Measurements from ENCODE around the gene ADAMTS5. TPM values are rescaled to one million over a fixed set of nuclear protein-coding genes. Genes with fewer than 3 reads are reported as not detected.

Gene ADAMTS5
- total and polyA plus RNA-seq, 2 of the 13 experiments (the other 11 are each of a cell fraction or from before 2014, with no cell fraction given), result not detected

DNA sequence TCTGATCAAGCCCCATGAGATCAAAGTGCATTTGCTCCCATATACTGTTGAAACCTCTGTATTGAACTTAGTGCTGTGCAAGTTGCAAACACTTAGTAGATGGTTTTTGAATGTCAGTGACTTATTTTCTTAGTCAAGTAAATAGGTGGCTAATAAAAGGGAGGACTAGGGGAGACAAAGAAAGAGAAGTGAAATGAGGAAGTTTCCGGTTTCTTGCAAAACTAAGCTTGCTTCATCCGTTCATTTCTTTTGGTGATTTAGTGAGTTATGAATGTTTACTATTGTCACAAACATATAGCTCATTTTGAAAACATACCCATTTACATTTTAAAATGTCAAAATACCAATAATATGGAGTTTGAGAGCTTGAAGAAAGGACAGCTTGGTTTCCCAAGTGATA lies 23.0 kb downstream of the ADAMTS5 start (continued):
- TF ChIP-seq, protein P1, sequence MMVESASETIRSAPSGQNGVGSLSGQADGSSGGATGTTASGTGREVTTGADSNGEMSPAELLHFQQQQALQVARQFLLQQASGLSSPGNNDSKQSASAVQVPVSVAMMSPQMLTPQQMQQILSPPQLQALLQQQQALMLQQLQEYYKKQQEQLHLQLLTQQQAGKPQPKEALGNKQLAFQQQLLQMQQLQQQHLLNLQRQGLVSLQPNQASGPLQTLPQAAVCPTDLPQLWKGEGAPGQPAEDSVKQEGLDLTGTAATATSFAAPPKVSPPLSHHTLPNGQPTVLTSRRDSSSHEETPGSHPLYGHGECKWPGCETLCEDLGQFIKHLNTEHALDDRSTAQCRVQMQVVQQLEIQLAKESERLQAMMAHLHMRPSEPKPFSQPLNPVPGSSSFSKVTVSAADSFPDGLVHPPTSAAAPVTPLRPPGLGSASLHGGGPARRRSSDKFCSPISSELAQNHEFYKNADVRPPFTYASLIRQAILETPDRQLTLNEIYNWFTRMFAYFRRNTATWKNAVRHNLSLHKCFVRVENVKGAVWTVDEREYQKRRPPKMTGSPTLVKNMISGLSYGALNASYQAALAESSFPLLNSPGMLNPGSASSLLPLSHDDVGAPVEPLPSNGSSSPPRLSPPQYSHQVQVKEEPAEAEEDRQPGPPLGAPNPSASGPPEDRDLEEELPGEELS (CRISPR knock-in tag; IDR thresholded peaks at IDR 0.05), result no peak
- TF ChIP-seq ZNF17 (CRISPR knock-in tag; IDR thresholded peaks at IDR 0.05) (no peak), ZNF225 (CRISPR knock-in tag; IDR thresholded peaks at IDR 0.05) (no peak)

DNA sequence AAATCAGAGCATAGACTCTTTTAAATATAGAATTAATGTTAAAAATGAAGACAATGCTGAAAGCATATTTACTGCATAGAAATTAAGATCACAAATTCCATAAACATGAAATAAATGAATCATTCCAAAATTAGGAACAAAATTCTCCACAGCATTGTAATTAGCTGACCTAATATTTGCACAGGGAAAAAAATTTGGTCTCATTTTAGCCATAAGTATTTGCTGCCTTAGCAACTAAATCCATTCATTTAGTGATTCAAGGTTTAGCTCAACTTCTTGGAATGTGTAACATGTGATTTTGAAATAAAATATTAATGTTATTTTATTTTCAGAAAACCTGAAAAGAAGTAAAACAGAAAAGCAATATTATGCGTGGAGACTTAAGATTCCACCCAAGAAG lies 25.5 kb downstream of the ADAMTS5 start:
- Histone ChIP-seq H3K27me3 (ENCODE audit: control insufficient read depth in 1 of 2, insufficient read depth in 2 of 2, low read length in 2 of 2) (no peaks in the 10 kb centered on the region), H2AFZ (ENCODE audit: low read length) (no peak overlapping the region), H3K9ac (ENCODE audit: insufficient read depth, low read depth, low read length) (no peak overlapping the region), H3K4me1 (ENCODE audit: insufficient read depth, low read length) (no peaks in the 10 kb centered on the region), H3K9me3 (ENCODE audit: low read length) (peaks cover 87% of the 10 kb centered on the region), H3K36me3 (replicated peaks in 1 of 2; ENCODE audit: control insufficient read depth in 1 of 2, insufficient read depth in 2 of 2, low read length in 2 of 2) (no peaks in the 10 kb centered on the region), H4K20me1 (ENCODE audit: insufficient read depth, low read length) (no peaks in the 10 kb centered on the region), H3K4me2 (ENCODE audit: low read depth, low read length) (no peak overlapping the region), H3K79me2 (ENCODE audit: insufficient read depth, low read length) (no peaks in the 10 kb centered on the region), H3K4me3 (replicated peaks in 1 of 3; ENCODE audit: insufficient read depth in 1 of 3, low read depth in 2 of 3, low read length in 3 of 3) (no peak overlapping the region), H3K27ac (ENCODE audit: extremely low read length, insufficient read depth, low read length) (no peak overlapping the region)
- WGBS (ENCODE audit: low lambda C conversion rate), result 21% methylated on average over 1 of the region's 1 CpG
- TF ChIP-seq, protein P2, sequence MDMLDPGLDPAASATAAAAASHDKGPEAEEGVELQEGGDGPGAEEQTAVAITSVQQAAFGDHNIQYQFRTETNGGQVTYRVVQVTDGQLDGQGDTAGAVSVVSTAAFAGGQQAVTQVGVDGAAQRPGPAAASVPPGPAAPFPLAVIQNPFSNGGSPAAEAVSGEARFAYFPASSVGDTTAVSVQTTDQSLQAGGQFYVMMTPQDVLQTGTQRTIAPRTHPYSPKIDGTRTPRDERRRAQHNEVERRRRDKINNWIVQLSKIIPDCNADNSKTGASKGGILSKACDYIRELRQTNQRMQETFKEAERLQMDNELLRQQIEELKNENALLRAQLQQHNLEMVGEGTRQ (IDR thresholded peaks at IDR 0.05; ENCODE audit: low read depth, low read length), result no peak
- TF ChIP-seq, protein P2 (CRISPR knock-in tag; IDR thresholded peaks at IDR 0.05; ENCODE audit: borderline replicate concordance), result no peak
- TF ChIP-seq SOX5 (CRISPR knock-in tag; IDR thresholded peaks at IDR 0.05; ENCODE audit: borderline replicate concordance) (no peak), LBX2 (CRISPR knock-in tag; IDR thresholded peaks at IDR 0.05; ENCODE audit: borderline replicate concordance) (no peak), PCBP1 (IDR thresholded peaks at IDR 0.05; ENCODE audit: borderline replicate concordance, low read depth, low read length) (no peak), ZNF563 (CRISPR knock-in tag; IDR thresholded peaks at IDR 0.05) (no peak), PPARG (CRISPR knock-in tag; conservative IDR thresholded peaks at IDR 0.05) (no peak), RARA (CRISPR knock-in tag; IDR thresholded peaks at IDR 0.05) (no peak), CREM (IDR thresholded peaks at IDR 0.05) (no peak), CREM (CRISPR knock-in tag; IDR thresholded peaks at IDR 0.05) (no peak), ATRX (CRISPR knock-in tag; IDR thresholded peaks at IDR 0.05; ENCODE audit: borderline replicate concordance) (no peak), ZNF652 (CRISPR knock-in tag; IDR thresholded peaks at IDR 0.05; ENCODE audit: borderline replicate concordance, low read depth) (no peak), ZNF737 (CRISPR knock-in tag; IDR thresholded peaks at IDR 0.05; ENCODE audit: borderline replicate concordance) (no peak), ADNP (CRISPR knock-in tag; IDR thresholded peaks at IDR 0.05) (no peak), TOE1 (CRISPR knock-in tag; IDR thresholded peaks at IDR 0.05) (no peak)
- POLR2A ChIA-PET, result no interaction called here
- intact Hi-C loops (cut with micrococcal nuclease; ENCODE audit: unreplicated experiment) (no loop called here), in situ Hi-C loops (cut with HindIII; ENCODE audit: extremely low pct_ligation_motif_present, low pct_unique_long_range_greater_than_20kb) (no loop called here)
- no TSS peak for BruUV-seq (replicated peaks)
- no peak for DNase-seq (ENCODE audit: low spot score)
- no peak for FAIRE-seq
- CTCF ChIA-PET (ENCODE audit: low intra/inter-chr PET ratio, low total read pairs), result no interaction called here
- no peak for ATAC-seq

Measured in HepG2 (cell line).